Cardiac fibroblast (primary cell): Measurements from ENCODE around the gene ATXN1.

Source experiments
- DNase-seq, 2 donors: peaks; one replicate each; pipeline versions ENCODE4 v3.0.0 to v3.0.0-alpha.2; 2010; ENCODE audit warnings: low read depth in 2 of 2
- H3K4me3 ChIP-seq, 2 donors: replicated peaks in 1 of 2; 1 replicate in 1 of 2; 2 replicates in 1 of 2; pipeline ENCODE4 v1.5.1; 2011; ENCODE audit warnings: low read depth in 2 of 2, low read length in 2 of 2, mild to moderate bottlenecking in 2 of 2, moderate library complexity in 1 of 2
- TF ChIP-seq, protein P1 (sequence below): IDR thresholded peaks from one replicate; pipeline ENCODE4 v1.5.1; 2011; ENCODE audit warnings: low read depth, mild to moderate bottlenecking, low read length, inconsistent platforms

ATXN1 gene

DNA sequence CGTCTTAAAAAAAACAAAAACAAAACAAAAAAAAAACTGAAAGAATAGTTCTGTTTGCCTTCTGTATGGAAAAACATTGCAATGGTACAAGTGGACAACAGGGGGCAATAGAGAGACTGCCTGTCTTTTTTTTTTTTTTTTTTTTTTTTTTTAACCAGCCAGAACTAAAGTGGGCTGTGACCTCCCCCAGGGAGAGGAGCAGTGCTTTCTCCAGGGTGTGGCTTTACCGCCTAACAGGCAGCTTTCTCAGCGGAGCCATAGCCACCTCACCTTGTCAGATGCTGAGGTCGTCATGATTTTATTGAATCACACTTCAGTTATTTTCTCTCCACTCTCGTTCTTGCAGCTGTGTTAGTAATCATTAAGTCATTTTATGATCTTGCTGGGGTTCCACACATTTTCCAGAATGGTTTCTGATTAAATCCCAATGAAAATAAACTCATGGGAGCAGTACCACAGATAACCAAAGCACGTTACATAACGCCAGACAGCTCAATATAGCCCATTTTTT lies 444.5 kb downstream of the ATXN1 start:
- peak; percentile 52 to 64 for DNase-seq
- H3K4me3 ChIP-seq: no peak overlapping the region
- TF ChIP-seq, protein P1, sequence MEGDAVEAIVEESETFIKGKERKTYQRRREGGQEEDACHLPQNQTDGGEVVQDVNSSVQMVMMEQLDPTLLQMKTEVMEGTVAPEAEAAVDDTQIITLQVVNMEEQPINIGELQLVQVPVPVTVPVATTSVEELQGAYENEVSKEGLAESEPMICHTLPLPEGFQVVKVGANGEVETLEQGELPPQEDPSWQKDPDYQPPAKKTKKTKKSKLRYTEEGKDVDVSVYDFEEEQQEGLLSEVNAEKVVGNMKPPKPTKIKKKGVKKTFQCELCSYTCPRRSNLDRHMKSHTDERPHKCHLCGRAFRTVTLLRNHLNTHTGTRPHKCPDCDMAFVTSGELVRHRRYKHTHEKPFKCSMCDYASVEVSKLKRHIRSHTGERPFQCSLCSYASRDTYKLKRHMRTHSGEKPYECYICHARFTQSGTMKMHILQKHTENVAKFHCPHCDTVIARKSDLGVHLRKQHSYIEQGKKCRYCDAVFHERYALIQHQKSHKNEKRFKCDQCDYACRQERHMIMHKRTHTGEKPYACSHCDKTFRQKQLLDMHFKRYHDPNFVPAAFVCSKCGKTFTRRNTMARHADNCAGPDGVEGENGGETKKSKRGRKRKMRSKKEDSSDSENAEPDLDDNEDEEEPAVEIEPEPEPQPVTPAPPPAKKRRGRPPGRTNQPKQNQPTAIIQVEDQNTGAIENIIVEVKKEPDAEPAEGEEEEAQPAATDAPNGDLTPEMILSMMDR: peak; percentile 88

DNA sequence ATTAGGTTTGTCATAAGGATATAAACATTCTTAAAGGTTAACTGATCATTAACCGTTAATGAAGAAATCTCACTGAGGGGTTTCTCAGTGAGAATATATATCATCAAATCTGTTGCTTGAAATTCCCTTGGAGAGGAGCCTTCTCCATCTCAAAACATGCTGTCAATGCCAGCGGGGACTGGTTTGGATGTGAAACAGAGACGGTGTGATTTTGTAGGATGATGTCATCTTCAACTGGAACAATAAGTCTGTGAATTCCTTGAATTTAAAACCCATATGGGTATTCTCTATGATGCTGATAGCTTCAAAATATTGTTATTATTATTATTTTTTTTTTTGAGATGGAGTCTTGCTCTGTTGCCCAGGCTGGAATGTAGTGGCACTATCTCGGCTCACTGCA lies 447.0 kb downstream of the ATXN1 start:
- no peak for DNase-seq
- TF ChIP-seq, protein P1: no peak
- no peak overlapping the region for H3K4me3 ChIP-seq

DNA sequence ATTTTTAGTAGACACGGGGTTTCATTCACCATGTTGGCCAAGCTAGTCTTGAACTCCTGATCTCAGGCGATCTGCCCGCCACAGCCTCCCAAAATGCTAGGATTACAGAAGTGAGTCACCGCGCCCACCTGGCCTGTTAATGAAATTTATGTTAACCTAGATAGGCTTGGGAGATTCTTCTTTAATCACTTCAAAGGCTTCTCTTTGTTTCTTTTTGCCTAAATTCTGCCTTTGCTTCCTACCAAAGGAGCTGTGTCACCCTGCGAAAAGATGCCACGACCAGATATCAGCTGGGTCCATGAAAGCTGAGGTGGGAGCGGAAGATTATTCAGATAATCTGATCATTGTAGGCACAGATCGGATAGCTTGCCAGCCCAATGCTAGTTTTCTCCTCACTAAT lies 447.5 kb downstream of the ATXN1 start:
- DNase-seq: no peak
- no peak overlapping the region for H3K4me3 ChIP-seq
- TF ChIP-seq, protein P1: no peak

DNA sequence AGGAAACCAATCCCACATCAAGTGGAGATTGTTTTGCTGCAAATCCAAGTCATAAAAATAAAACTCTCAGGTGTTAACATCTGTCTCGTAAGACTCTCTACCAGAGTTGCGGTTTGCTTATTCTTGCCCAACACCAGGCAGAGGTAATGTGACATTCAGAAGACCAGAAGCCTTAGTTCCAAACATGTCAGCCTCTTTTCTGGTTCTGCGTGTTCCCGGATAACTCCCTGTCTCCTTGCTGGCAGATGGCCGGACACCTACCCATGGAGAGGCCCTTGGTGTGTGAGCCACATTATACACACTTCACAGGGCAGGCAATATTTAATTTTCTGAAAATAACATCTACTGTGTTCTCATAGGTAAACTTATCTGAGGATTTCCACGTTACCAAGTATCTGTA lies 449.5 kb downstream of the ATXN1 start:
- TF ChIP-seq, protein P1: no peak
- no peak overlapping the region for H3K4me3 ChIP-seq
- no peak for DNase-seq

DNA sequence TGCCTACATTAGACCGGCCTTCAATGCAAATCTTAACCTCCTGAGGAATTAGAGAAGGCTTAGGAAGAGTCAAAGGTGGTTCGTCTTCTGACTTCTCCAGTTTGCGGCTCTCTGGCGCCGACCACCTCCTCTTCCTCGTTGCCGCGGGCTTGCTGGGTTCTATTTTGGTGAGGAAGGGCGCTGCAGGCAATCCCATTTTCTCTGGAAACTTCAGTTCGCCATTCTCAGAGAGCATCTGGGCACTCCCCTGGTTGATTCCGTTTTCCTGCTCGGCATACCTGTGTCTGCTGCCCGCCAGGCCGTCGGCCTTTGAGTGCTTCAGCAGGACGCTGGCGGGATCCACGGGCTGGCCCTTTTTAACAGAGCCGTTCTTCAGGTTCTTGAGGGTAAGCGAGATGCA lies 454.9 kb downstream of the ATXN1 start:
- TF ChIP-seq, protein P1: no peak
- H3K4me3 ChIP-seq: no peak overlapping the region

GRCh38 chr6:16305788-16306187 lies 455.5 kb downstream of the ATXN1 start:
- TF ChIP-seq, protein P1: no peak
- no peak for DNase-seq
- H3K4me3 ChIP-seq: no peak overlapping the region

More for the DNA sequence above, 454.9 kb downstream of the ATXN1 start:
- no peak for DNase-seq

GRCh38 chr6:16305246-16305725 lies 456.0 kb downstream of the ATXN1 start:
- TF ChIP-seq, protein P1: no peak
- H3K4me3 ChIP-seq: no peak overlapping the region
- no peak for DNase-seq
